ENCODE measurements around the gene ETFA. TPM values are rescaled to one million over a fixed set of nuclear protein-coding genes. Genes with fewer than 3 reads are reported as not detected.

The ETFA gene
- total RNA-seq, 1 experiment from 2014 or later, result 164 TPM

- intact Hi-C loops (cut with micrococcal nuclease), result no loop called here
- CTCF ChIA-PET, result interaction anchor here (1.0 to 1.6 kb wide), 4 partner anchors 35 to 682 kb away, joined by 4 to 7 read pairs (median 4); no protein-coding TSS in a partner anchor
- TF ChIP-seq, protein P1, sequence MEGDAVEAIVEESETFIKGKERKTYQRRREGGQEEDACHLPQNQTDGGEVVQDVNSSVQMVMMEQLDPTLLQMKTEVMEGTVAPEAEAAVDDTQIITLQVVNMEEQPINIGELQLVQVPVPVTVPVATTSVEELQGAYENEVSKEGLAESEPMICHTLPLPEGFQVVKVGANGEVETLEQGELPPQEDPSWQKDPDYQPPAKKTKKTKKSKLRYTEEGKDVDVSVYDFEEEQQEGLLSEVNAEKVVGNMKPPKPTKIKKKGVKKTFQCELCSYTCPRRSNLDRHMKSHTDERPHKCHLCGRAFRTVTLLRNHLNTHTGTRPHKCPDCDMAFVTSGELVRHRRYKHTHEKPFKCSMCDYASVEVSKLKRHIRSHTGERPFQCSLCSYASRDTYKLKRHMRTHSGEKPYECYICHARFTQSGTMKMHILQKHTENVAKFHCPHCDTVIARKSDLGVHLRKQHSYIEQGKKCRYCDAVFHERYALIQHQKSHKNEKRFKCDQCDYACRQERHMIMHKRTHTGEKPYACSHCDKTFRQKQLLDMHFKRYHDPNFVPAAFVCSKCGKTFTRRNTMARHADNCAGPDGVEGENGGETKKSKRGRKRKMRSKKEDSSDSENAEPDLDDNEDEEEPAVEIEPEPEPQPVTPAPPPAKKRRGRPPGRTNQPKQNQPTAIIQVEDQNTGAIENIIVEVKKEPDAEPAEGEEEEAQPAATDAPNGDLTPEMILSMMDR (IDR thresholded peaks at IDR 0.05; ENCODE audit: unreplicated experiment), result peak; percentile 59
- H3K9me3 Mint-ChIP-seq (ENCODE audit: unreplicated experiment), result no peaks in the 10 kb centered on the region
- POLR2A ChIA-PET, result no interaction called here
- H3K4me1 Mint-ChIP-seq (ENCODE audit: insufficient read depth, unreplicated experiment), result peaks cover 23% of the 10 kb centered on the region
- no peaks in the 10 kb centered on the region for H3K27me3 Mint-ChIP-seq (ENCODE audit: insufficient read depth, unreplicated experiment)
- DNase-seq (ENCODE audit: unreplicated experiment), result peak; percentile 89
- H3K4me3 Mint-ChIP-seq (ENCODE audit: unreplicated experiment), result no peak overlapping the region
- no TSS peak for BruUV-seq (replicated peaks)
- H3K36me3 Mint-ChIP-seq (ENCODE audit: insufficient read depth, unreplicated experiment), result no peaks in the 10 kb centered on the region
- H3K27ac Mint-ChIP-seq (ENCODE audit: low read depth, unreplicated experiment), result no peak overlapping the region
Measured at GRCh38 chr15:76185716-76186115, 125.6 kb downstream of the ETFA start.

GRCh38 chr15:76184650-76185035 is 126.6 kb downstream of the ETFA start:
- intact Hi-C loops (cut with micrococcal nuclease), result no loop called here
- ChIA-PET CTCF (interaction anchor here (0.9 to 1.6 kb wide), 2 partner anchors 25 to 34 kb away, joined by 4 to 7 read pairs; no protein-coding TSS in a partner anchor), POLR2A (interaction anchor here (1.2 kb wide), 1 partner anchor 126 kb away, joined by 3 read pairs; no protein-coding TSS in a partner anchor)
- TF ChIP-seq, protein P1 (IDR thresholded peaks at IDR 0.05; ENCODE audit: unreplicated experiment), result no peak
- DNase-seq (ENCODE audit: unreplicated experiment), result no peak
- Mint-ChIP-seq H3K4me1 (ENCODE audit: insufficient read depth, unreplicated experiment) (peaks cover 18% of the 10 kb centered on the region), H3K4me3 (ENCODE audit: unreplicated experiment) (no peak overlapping the region), H3K27ac (ENCODE audit: low read depth, unreplicated experiment) (no peak overlapping the region), H3K27me3 (ENCODE audit: insufficient read depth, unreplicated experiment) (no peaks in the 10 kb centered on the region), H3K9me3 (ENCODE audit: unreplicated experiment) (no peaks in the 10 kb centered on the region), H3K36me3 (ENCODE audit: insufficient read depth, unreplicated experiment) (no peaks in the 10 kb centered on the region)
- no TSS peak for BruUV-seq (replicated peaks)

DNA sequence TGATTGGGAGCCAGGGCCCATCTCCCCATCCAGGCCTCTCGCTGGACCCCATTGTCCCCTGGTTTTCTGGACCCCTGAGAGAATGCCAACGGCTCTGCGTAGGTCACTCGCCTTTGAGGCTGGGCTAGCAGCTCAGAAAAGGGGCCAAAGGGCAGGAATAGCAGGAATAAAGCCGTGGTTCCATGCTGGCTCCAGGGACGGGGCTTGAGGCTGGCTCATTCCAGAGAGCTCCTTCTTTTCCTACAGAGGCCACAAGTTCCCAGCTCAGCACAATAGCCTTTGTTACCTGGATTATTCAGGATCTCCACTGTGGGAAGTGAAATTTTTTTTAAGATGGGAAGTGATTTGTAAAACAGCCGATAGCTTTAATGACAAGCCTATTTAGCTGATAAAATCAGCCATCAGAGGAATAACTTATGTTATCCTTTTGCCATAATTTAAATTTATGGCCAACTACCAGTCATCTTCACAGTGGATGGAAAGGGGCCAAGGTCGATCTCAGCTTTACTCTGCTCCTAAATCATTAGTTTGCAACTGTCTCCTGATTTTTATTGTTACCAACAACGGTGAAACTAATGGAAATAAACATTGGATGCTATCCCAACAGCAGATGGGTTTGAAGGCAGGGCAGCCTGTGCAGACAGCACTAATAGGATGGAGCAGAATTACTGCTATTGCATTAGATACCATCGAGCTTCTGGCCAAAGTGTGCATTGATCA is 127.2 kb downstream of the ETFA start:
- peaks cover 18% of the 10 kb centered on the region for H3K4me1 Mint-ChIP-seq (ENCODE audit: insufficient read depth, unreplicated experiment)
- intact Hi-C loops (cut with micrococcal nuclease), result no loop called here
- TF ChIP-seq, protein P1 (IDR thresholded peaks at IDR 0.05; ENCODE audit: unreplicated experiment), result no peak
- ChIA-PET POLR2A (interaction anchor here (1.2 kb wide), 1 partner anchor 126 kb away, joined by 3 read pairs; no protein-coding TSS in a partner anchor), CTCF (interaction anchor here (0.6 to 0.9 kb wide), 2 partner anchors 24 to 32 kb away, joined by 4 read pairs; no protein-coding TSS in a partner anchor)
- no peak overlapping the region for H3K4me3 Mint-ChIP-seq (ENCODE audit: unreplicated experiment)
- no peak overlapping the region for H3K27ac Mint-ChIP-seq (ENCODE audit: low read depth, unreplicated experiment)
- no TSS peak for BruUV-seq (replicated peaks)
- H3K27me3 Mint-ChIP-seq (ENCODE audit: insufficient read depth, unreplicated experiment), result no peaks in the 10 kb centered on the region
- H3K9me3 Mint-ChIP-seq (ENCODE audit: unreplicated experiment), result no peaks in the 10 kb centered on the region
- H3K36me3 Mint-ChIP-seq (ENCODE audit: insufficient read depth, unreplicated experiment), result no peaks in the 10 kb centered on the region
- no peak for DNase-seq (ENCODE audit: unreplicated experiment)

DNA sequence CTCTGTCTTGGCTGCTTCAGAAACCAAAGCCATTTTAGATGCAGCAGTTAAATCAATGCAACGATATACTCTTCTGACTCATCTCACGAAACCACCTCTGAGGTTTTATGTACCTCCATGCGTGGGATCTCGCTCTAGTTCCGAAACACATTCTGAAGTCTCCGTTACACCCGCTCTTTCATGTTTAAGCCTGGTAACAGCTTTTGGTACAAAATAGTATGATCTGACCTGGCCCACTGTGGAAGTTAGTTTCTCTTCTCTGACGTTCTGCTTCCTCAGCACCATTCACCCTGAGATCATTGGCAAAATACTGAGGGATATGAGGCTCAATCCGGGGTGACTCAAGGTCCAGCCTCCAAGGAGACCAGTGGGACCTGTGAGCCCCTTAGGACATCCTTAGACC is 129.6 kb downstream of the ETFA start:
- CTCF ChIA-PET, result interaction anchor here (0.9 to 1.8 kb wide), 2 partner anchors 9 to 31 kb away, joined by 3 to 5 read pairs; no protein-coding TSS in a partner anchor
- Mint-ChIP-seq H3K9me3 (ENCODE audit: unreplicated experiment) (no peaks in the 10 kb centered on the region), H3K27ac (ENCODE audit: low read depth, unreplicated experiment) (no peak overlapping the region), H3K36me3 (ENCODE audit: insufficient read depth, unreplicated experiment) (peaks cover 6% of the 10 kb centered on the region), H3K27me3 (ENCODE audit: insufficient read depth, unreplicated experiment) (no peaks in the 10 kb centered on the region), H3K4me1 (ENCODE audit: insufficient read depth, unreplicated experiment) (peaks cover 34% of the 10 kb centered on the region), H3K4me3 (ENCODE audit: unreplicated experiment) (no peak overlapping the region)
- TF ChIP-seq, protein P1 (IDR thresholded peaks at IDR 0.05; ENCODE audit: unreplicated experiment), result no peak
- intact Hi-C loops (cut with micrococcal nuclease), result no loop called here
- POLR2A ChIA-PET, result interaction anchor here (0.6 to 1.0 kb wide), 3 partner anchors 10 to 1168 kb away, joined by 3 read pairs; no protein-coding TSS in a partner anchor
- DNase-seq (ENCODE audit: unreplicated experiment), result no peak
- no TSS peak for BruUV-seq (replicated peaks)

All from MCF 10A (cell line).